ENCODE results near the gene PDCD10. TPM values are rescaled to one million over a fixed set of nuclear protein-coding genes. Genes with fewer than 3 reads are reported as not detected.

The PDCD10 gene
- total RNA-seq, 4 donors from 2014 or later: 45.4 to 83.5 (median 73.0) TPM

DNA sequence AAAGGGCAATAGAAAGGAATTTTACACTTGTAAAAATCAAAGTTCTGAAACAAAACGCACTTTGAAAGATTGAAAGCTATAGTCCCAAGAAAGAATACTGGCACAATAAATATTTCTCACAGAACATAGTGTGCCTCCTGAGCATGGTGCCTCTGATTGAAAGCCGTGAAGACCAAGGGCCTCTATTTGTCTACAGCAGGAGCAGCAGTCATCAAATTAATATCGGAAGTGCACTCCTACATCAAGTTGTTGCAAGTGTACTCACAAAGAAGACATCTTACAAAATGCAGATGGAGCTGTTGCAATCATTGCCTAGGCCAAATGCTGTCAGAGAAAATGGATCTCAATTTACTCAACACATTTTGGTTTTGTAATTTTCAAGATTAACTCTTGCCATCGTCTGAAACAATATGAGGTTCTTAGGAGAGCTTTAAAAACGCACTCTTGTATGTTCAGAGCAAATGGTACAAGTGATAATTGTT, 71.7 kb downstream of the PDCD10 start:
- DNase-seq: no peak
- Histone ChIP-seq H3K27ac (no peak overlapping the region), H3K36me3 (no peaks in the 10 kb centered on the region), H3K27me3 (no peaks in the 10 kb centered on the region), H3K4me1 (no peaks in the 10 kb centered on the region), H3K9me3 (no peaks in the 10 kb centered on the region), H3K4me3 (no peak overlapping the region)
- intact Hi-C loops (cut with DNase I; ENCODE audit: low total_unique reads): no loop called here
- no peak for TF ChIP-seq POLR2A (IDR thresholded peaks at IDR 0.05)
- TF ChIP-seq, protein P1, sequence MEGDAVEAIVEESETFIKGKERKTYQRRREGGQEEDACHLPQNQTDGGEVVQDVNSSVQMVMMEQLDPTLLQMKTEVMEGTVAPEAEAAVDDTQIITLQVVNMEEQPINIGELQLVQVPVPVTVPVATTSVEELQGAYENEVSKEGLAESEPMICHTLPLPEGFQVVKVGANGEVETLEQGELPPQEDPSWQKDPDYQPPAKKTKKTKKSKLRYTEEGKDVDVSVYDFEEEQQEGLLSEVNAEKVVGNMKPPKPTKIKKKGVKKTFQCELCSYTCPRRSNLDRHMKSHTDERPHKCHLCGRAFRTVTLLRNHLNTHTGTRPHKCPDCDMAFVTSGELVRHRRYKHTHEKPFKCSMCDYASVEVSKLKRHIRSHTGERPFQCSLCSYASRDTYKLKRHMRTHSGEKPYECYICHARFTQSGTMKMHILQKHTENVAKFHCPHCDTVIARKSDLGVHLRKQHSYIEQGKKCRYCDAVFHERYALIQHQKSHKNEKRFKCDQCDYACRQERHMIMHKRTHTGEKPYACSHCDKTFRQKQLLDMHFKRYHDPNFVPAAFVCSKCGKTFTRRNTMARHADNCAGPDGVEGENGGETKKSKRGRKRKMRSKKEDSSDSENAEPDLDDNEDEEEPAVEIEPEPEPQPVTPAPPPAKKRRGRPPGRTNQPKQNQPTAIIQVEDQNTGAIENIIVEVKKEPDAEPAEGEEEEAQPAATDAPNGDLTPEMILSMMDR (IDR thresholded peaks at IDR 0.05): no peak

DNA sequence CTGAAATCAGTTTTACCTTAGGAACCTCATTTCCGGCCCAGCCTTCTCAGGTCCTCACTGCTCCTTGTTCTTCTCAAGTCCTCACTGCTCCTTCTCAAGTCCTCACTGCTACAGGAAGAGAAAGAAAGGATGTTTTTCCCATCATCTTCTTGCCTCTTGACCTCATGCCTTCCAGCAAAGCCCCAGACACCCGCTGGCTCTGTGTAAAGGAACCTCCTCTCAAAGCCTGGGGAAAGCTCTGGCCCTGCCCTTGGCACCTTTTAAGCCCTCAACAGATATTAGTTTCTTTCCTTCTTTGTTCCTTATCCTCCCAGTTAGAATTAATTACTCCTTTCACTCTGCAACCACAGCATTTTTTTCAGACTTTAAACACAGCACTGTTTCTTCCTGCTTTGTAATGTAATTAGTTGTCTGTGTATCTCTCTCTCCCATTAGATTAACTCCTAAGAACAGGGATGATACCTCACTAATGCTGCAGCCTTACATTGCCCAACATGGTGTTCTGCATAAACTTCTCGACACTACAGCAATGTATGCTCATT, 76.9 kb downstream of the PDCD10 start:
- Histone ChIP-seq H3K27me3 (no peaks in the 10 kb centered on the region), H3K4me3 (no peak overlapping the region), H3K36me3 (no peaks in the 10 kb centered on the region), H3K27ac (no peak overlapping the region), H3K4me1 (no peaks in the 10 kb centered on the region), H3K9me3 (no peaks in the 10 kb centered on the region)
- no peak for TF ChIP-seq POLR2A (IDR thresholded peaks at IDR 0.05)
- TF ChIP-seq, protein P1 (IDR thresholded peaks at IDR 0.05): no peak
- no peak for DNase-seq
- intact Hi-C loops (cut with DNase I; ENCODE audit: low total_unique reads): no loop called here

DNA sequence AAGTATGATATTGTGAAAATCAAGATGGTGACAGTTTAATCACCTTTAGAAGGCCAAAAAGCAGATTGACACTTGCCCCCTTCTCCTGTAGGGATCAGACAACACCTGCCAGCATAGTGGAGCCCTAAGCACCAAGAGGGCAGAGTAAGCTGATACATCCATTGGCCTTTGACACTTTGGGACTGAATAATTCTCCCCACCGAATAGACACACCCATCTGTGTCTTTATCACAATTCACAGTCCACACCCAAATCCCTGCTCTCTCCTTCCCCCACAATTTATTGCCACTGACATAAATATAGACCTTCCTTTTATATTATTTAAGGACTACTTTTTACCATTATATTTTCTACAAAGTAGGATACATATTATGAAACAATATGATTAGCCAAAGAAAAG, 77.9 kb downstream of the PDCD10 start:
- H3K4me3 ChIP-seq: no peak overlapping the region
- no peaks in the 10 kb centered on the region for H3K36me3 ChIP-seq
- H3K27me3 ChIP-seq: no peaks in the 10 kb centered on the region
- H3K27ac ChIP-seq: no peak overlapping the region
- TF ChIP-seq, protein P1 (IDR thresholded peaks at IDR 0.05): no peak
- no peak for TF ChIP-seq POLR2A (IDR thresholded peaks at IDR 0.05)
- H3K4me1 ChIP-seq: no peaks in the 10 kb centered on the region
- H3K9me3 ChIP-seq: no peaks in the 10 kb centered on the region
- intact Hi-C loops (cut with DNase I; ENCODE audit: low total_unique reads): no loop called here
- DNase-seq: no peak

DNA sequence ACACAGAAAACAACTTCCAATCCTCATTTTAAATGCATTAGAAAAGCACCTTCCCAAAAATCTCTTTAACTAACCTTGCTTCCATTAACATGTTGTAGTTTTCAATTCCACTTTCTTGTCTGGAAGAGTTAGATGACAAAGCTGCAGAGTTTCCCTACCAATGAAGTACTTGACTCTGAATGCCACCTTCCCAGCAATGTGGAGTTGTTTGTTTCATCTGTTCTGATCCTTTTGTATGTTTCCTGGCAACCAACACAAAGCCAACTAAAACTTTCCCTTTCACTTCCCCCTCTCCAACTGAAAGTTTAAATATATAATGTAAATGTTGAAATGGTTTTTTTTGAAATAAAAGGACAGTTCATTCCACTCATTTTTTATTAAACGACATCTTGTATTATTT, 80.9 kb downstream of the PDCD10 start, which contains the start of gene WDR49:
WDR49 (minus strand) TSS at position 183 of the 400 bp plus-strand sequence. CDS start 517 bp downstream, outside the sequence.
- H3K4me1 ChIP-seq: no peaks in the 10 kb centered on the region
- no peak within 1 kb of the TSS for H3K27ac ChIP-seq
- no peak within 1 kb of the TSS for H3K4me3 ChIP-seq
- no peaks in the 10 kb centered on the region for H3K9me3 ChIP-seq
- intact Hi-C loops (cut with DNase I; ENCODE audit: low total_unique reads): no loop called here
- no peaks in the 10 kb centered on the region for H3K36me3 ChIP-seq
- no peak for DNase-seq
- no peak for TF ChIP-seq POLR2A (IDR thresholded peaks at IDR 0.05)
- TF ChIP-seq, protein P1 (IDR thresholded peaks at IDR 0.05): no peak
- H3K27me3 ChIP-seq: no peaks in the 10 kb centered on the region

DNA sequence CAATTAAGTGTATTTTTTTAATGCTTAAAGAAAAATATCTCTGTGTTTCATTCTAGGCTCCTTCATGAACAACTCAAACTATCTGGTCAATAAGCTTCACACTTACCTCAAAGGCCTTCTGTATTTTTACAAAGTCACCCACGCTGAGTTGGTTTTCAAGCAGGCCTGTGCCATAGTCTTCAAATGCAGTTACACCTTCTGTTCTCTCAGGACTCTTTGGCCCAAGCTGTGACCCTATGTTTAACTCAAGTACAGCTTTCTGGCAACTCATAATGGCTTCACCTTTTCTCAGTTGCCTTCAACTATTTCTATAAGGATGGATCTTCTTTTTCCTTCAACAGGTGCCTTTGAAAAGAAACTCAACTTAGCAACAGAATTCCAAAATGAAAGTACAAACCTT, 81.5 kb downstream of the PDCD10 start:
- Histone ChIP-seq H3K4me3 (no peak overlapping the region), H3K4me1 (no peaks in the 10 kb centered on the region), H3K27ac (no peak overlapping the region), H3K9me3 (no peaks in the 10 kb centered on the region), H3K36me3 (no peaks in the 10 kb centered on the region), H3K27me3 (no peaks in the 10 kb centered on the region)
- intact Hi-C loops (cut with DNase I; ENCODE audit: low total_unique reads): no loop called here
- no peak for TF ChIP-seq POLR2A (IDR thresholded peaks at IDR 0.05)
- TF ChIP-seq, protein P1 (IDR thresholded peaks at IDR 0.05): no peak
- no peak for DNase-seq

Data from uterus (tissue), 4 donors.